T47D (cell line): ENCODE results near the gene SHROOM1.

Experiments used
- DNase-seq, 2 experiments: peaks; one replicate each; pipeline versions ENCODE4 v3.0.0 to v3.0.0-alpha.2; 2011 to 2012; ENCODE audit warnings: low read depth in 1 of 2, low spot score in 1 of 2
- JUND ChIP-seq: IDR thresholded peaks from 2 replicates; pipeline ENCODE4 v1.6.1; 2012; ENCODE audit warnings: low read depth
- in situ Hi-C: cut with HindIII; loops from 2 replicates; pipeline ENCODE4 v1.10.0; 2016; ENCODE audit warnings: low sequenced_read_pairs, low pct_unique_long_range_greater_than_20kb

Gene SHROOM1

DNA sequence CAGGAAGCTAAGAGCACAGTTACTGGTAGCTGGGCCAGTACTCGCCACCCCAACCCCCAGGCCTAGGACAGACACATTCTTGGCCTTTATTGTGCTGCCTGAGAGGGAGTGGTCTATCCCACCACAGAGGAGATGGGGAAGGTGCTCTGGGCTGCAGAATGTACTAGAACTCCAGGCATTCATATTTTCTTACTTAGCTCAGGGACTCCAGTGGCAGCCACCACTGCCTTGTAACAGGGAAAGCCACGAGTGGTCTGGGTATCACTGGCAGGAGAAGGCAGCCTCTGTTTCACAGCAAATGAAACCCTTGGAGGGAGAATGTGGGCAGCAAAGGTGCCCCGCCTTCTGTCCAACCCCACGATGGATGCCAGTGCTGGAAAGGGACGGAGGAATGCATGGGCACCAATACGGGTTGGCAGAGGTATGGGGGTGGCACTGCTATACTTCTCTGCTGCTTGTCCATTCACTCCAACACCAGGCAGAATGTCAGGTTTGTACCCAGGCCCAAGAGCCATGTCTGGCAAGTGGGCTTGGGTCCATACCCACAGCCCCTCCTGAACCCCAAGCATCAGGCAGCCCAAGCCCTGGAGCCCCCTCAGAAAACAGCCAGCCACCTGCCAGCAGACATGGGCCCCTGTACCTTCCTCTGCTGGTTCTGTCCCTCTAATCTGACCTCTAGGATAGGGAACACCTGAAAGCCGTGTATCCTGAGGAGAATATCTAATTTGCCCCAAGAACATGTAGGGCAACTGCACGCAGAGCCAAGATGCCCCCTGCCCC lies 58.0 kb downstream of the SHROOM1 start:
- DNase-seq = no peak
- in situ Hi-C loops = no loop called here
- TF ChIP-seq JUND = no peak
